GM23248 (cell line): Measurements from ENCODE around the gene INSIG2. TPM values are rescaled to one million over a fixed set of nuclear protein-coding genes. Genes with fewer than 3 reads are reported as not detected.
A peak's percentile ranks its signal among the peaks of the same experiment; 100 is the strongest.

Source experiments
- DNase-seq: peaks from one replicate; pipeline ENCODE4 v3.0.0-alpha.2; 2015
- H2AFZ ChIP-seq: fragments of 200-600 bp; sonication (generic); 2 replicates; pipeline ENCODE4 v1.6.1; 2016; ENCODE audit warnings: antibody characterized with exemption
- H3F3A ChIP-seq: fragments of 200-600 bp; sonication (generic); 2 replicates; pipeline ENCODE4 v1.6.1; 2016; ENCODE audit warnings: mild to moderate bottlenecking, antibody characterized with exemption, mixed run types; ENCODE audit not compliant: insufficient read depth
- H3K27ac ChIP-seq: fragments of 200-600 bp; sonication (generic); 2 replicates; pipeline ENCODE4 v1.5.1; 2016; ENCODE audit warnings: mild to moderate bottlenecking
- H3K27me3 ChIP-seq: fragments of 200-600 bp; sonication (generic); replicated peaks from 2 replicates; pipeline ENCODE4 v1.6.1; 2016; ENCODE audit warnings: mild to moderate bottlenecking; ENCODE audit not compliant: insufficient read depth
- H3K36me3 ChIP-seq: fragments of 200-600 bp; sonication (generic); 2 replicates; pipeline ENCODE4 v1.6.1; 2016; ENCODE audit warnings: low read depth, mild to moderate bottlenecking
- H3K4me1 ChIP-seq: fragments of 200-600 bp; sonication (generic); 2 replicates; pipeline ENCODE4 v1.6.1; 2016; ENCODE audit warnings: mild to moderate bottlenecking; ENCODE audit not compliant: insufficient read depth
- H3K4me2 ChIP-seq: fragments of 200-600 bp; sonication (generic); one replicate; pipeline ENCODE4 v1.6.1; 2016; ENCODE audit warnings: mild to moderate bottlenecking; ENCODE audit not compliant: unreplicated experiment
- H3K4me3 ChIP-seq: fragments of 200-600 bp; sonication (generic); 2 replicates; pipeline ENCODE4 v1.5.1; 2016; ENCODE audit warnings: mild to moderate bottlenecking
- H3K79me2 ChIP-seq: fragments of 200-600 bp; sonication (generic); 2 replicates; pipeline ENCODE4 v1.6.1; 2016; ENCODE audit warnings: mild to moderate bottlenecking; ENCODE audit not compliant: insufficient read depth
- H3K9ac ChIP-seq: fragments of 200-600 bp; sonication (generic); 2 replicates; pipeline ENCODE4 v1.6.1; 2016; ENCODE audit warnings: mild to moderate bottlenecking
- H3K9me2 ChIP-seq: fragments of 200-600 bp; sonication (generic); 2 replicates; pipeline ENCODE4 v1.6.1; 2016; ENCODE audit warnings: mixed run types, mild to moderate bottlenecking, moderate library complexity; ENCODE audit not compliant: insufficient read depth
- H3K9me3 ChIP-seq: fragments of 200-600 bp; sonication (generic); one replicate; pipeline ENCODE4 v1.6.1; 2017; ENCODE audit warnings: low read depth
- H4K20me1 ChIP-seq: fragments of 200-600 bp; sonication (generic); 2 replicates; pipeline ENCODE4 v1.6.0; 2016; ENCODE audit not compliant: insufficient read depth
- EZH2 ChIP-seq: fragments of 200-600 bp; sonication (generic); IDR thresholded peaks from 2 replicates; pipeline ENCODE4 v1.6.1; 2018; ENCODE audit warnings: antibody characterized with exemption, mild to moderate bottlenecking; ENCODE audit not compliant: insufficient read depth, poor library complexity, severe bottlenecking
- EZH2phosphoT487 ChIP-seq: fragments of 200-600 bp; sonication (generic); IDR thresholded peaks from 2 replicates; pipeline ENCODE4 v1.6.1; 2018; ENCODE audit warnings: antibody characterized with exemption, moderate library complexity, mild to moderate bottlenecking, low read depth; ENCODE audit not compliant: insufficient read depth
- WGBS, 2 experiments: methylation state at CpG; one replicate each; pipeline ENCODE4 v1.1.6; 2015 to 2017; ENCODE audit warnings: low lambda C conversion rate in 2 of 2, low coverage in 1 of 2; ENCODE audit errors: missing lambda C conversion rate in 2 of 2; 5-methylcytosine and 5-hydroxymethylcytosine counted together
- in situ Hi-C: fragments of 300-500 bp; cut with MboI; formaldehyde crosslinking; loops from 2 replicates; pipeline ENCODE4 v1.15.0; 2020
- polyA plus RNA-seq: library from polyadenylated mRNA; unstranded; fragments of >200 nt; fragmentation: Nextera tagmentation; extraction: Ambion mirVana; gene quantifications from 2 replicates; pipeline ENCODE4 v1.2.1, GENCODE V29; 2016
- total RNA-seq: library from RNA; depleted of rRNA; stranded (reverse); fragments of >200 nt; shearing (Covaris generic); gene quantifications from 2 replicates; pipeline ENCODE4 v1.2.3, GENCODE V29; 2014

INSIG2 gene
- total and polyA plus RNA-seq, 2 experiments from 2014 or later = 13.0 to 36.1 TPM

DNA sequence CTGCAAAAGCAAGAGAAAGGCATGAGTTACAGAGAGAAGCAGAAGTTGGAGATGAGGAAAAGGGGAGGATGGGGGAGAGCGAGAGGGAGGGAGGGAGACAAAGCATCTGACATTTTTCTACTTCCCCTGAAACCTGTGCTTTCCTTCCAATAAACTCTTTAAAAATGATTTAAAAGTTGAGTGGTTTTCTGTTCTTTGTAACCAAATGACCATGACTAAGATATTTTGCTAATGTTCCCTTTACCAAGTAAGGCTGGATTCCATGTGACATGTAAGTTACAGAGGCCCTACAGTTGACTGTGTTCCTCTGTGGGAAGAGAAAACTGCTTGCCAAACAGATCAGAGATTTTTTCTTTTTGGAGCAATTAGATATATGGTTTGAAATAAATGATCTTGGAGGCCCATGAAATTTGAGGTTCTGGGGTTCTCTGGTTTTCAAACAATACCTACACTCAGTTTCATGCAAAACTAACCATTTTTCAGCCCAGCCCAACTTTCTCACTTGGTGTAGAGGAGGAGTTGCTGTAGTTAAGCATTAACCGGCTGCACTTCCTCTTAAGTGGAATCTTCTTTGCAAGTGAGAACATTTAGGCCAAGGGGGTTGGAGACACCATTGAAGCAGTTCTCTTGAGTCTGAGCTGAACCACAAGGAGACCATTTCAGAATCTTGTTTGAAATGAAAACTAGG is 34.5 kb downstream of the INSIG2 start:
- in situ Hi-C loops = no loop called here
- Histone ChIP-seq H3K36me3 (no peaks in the 10 kb centered on the region), H3F3A (peaks cover 50% of the 10 kb centered on the region), H3K27me3 (no peaks in the 10 kb centered on the region), H3K4me2 (peak overlapping the region; percentile 60), H3K9me3 (no peaks in the 10 kb centered on the region), H2AFZ (no peak overlapping the region), H3K9me2 (no peaks in the 10 kb centered on the region), H3K27ac (peak overlapping the region; percentile 91), H3K4me3 (no peak overlapping the region), H3K79me2 (no peaks in the 10 kb centered on the region), H3K4me1 (peaks cover 54% of the 10 kb centered on the region), H4K20me1 (no peaks in the 10 kb centered on the region), H3K9ac (peak overlapping the region; percentile 31; the same call in 1 of the 2 replicates)
- peak; percentile 68 for DNase-seq
- no peak for TF ChIP-seq EZH2
- no peak for TF ChIP-seq EZH2phosphoT487
- 31 to 46% methylated on average over 2 of the region's 2 CpGs for WGBS, 2 experiments

DNA sequence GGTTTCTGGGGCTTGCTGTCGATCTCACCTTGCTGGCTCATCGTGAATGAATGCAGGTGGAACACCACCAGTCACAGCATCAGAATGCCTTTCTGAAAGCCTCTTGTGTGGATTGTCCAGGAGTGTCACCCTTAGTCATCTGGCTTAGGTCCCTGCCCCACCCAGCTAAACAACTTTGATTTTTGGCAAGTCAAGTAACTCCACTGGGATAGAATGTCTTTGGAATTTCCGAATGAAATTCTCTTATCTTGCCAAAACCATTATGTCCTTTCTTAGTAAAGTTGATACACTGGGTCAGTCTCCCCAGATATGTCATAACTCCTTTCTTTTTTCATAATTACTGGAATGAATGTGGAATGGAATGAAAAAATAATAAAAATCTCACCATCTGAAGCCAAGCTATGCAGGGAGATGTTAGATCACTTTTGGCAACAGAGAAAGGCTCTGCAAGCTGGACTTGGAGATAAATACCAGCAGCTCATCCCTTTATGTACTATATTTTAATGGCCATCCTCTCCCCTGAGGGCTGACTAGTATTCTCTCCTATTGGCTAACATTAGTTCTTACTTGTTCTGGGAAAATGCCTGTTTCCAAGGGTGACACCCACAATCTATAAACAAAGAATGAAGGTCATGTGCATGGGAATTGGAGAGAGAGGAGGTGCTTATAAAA is 35.4 kb downstream of the INSIG2 start:
- H2AFZ ChIP-seq = no peak overlapping the region
- peaks cover 50% of the 10 kb centered on the region for H3F3A ChIP-seq
- no peaks in the 10 kb centered on the region for H3K9me2 ChIP-seq
- no peaks in the 10 kb centered on the region for H3K27me3 ChIP-seq
- peak overlapping the region; percentile 91 for H3K27ac ChIP-seq
- H3K4me1 ChIP-seq = peaks cover 54% of the 10 kb centered on the region
- H3K79me2 ChIP-seq = no peaks in the 10 kb centered on the region
- H3K9me3 ChIP-seq = no peaks in the 10 kb centered on the region
- no peaks in the 10 kb centered on the region for H4K20me1 ChIP-seq
- 3 to 9% methylated on average over 3 of the region's 3 CpGs for WGBS, 2 experiments
- H3K36me3 ChIP-seq = no peaks in the 10 kb centered on the region
- no peak overlapping the region for H3K4me3 ChIP-seq
- H3K4me2 ChIP-seq = peak overlapping the region; percentile 73
- in situ Hi-C loops = no loop called here
- TF ChIP-seq EZH2 (no peak), EZH2phosphoT487 (0 out of 2 replicates have a peak, but pooled peaks have one; percentile 51)
- peak overlapping the region; percentile 71 for H3K9ac ChIP-seq
- DNase-seq = peak; percentile 96

DNA sequence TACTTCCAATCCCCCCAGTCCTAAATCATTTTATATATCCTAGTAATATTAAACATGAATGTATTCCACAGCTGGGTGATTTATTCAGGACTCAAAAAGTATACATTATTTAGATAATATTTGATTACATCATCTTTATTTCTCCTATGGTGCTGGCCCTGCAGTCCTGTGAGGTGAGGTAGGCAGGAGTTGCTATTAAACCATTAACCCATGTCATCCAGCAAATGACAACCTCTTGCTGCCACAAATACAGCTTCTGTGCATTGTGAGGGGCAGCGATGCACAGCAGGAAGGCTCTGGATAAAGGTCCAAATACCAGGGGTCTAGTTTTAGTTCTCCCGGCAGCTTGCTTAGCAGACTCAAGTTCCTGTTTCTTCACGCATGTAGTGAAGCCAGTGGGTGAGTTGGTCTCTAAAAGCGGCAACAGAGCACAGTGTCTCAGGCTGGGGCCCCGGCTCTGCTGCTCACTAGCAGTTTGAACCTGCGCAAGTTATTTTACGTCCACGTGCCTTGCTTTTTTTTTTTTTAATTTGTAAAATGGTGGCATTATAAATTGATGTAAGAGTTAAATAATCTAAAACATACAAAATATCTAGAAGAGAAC is 36.1 kb downstream of the INSIG2 start:
- in situ Hi-C loops = no loop called here
- peak overlapping the region; percentile 73 for H3K4me2 ChIP-seq
- no peaks in the 10 kb centered on the region for H3K27me3 ChIP-seq
- H3K4me3 ChIP-seq = peak overlapping the region; percentile 39; the same call in 1 of the 2 replicates
- H3K36me3 ChIP-seq = no peaks in the 10 kb centered on the region
- no peak for DNase-seq
- no peaks in the 10 kb centered on the region for H3K9me3 ChIP-seq
- TF ChIP-seq EZH2phosphoT487 (no peak), EZH2 (no peak)
- H3K9me2 ChIP-seq = no peaks in the 10 kb centered on the region
- H3K79me2 ChIP-seq = no peaks in the 10 kb centered on the region
- H3K9ac ChIP-seq = peak overlapping the region; percentile 71
- no peaks in the 10 kb centered on the region for H4K20me1 ChIP-seq
- peak overlapping the region; percentile 91 for H3K27ac ChIP-seq
- peaks cover 49% of the 10 kb centered on the region for H3K4me1 ChIP-seq
- WGBS, 2 experiments = 83 to 86% methylated on average over 8 of the region's 8 CpGs
- H3F3A ChIP-seq = peaks cover 46% of the 10 kb centered on the region
- peak overlapping the region; percentile 37; the same call in 1 of the 2 replicates for H2AFZ ChIP-seq

DNA sequence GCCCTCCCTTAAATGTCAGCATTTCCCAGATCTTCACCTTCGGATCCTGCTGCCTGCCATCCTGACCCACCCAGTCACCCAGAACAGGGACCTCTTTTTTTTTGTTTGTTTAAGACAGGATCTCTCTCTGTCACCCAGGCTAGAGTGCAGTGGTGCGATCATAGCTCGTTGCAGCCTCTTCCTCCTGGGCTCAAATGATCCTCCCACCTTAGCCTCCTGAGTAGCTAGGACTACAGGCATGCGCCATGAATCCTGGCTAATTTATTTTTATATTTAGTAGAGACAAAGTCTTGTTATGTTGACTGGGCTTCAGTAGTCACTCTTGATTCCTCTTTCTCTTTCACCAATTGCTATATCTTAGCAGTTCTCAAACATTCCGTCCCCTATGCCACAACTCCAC is 39.0 kb downstream of the INSIG2 start:
- Histone ChIP-seq H4K20me1 (no peaks in the 10 kb centered on the region), H3K9me3 (no peaks in the 10 kb centered on the region), H3K4me3 (no peak overlapping the region), H3K9me2 (no peaks in the 10 kb centered on the region), H3K4me1 (peaks cover 25% of the 10 kb centered on the region), H2AFZ (no peak overlapping the region), H3K27ac (no peak overlapping the region), H3K79me2 (no peaks in the 10 kb centered on the region), H3K4me2 (no peak overlapping the region), H3F3A (peaks cover 27% of the 10 kb centered on the region), H3K27me3 (no peaks in the 10 kb centered on the region), H3K36me3 (no peaks in the 10 kb centered on the region), H3K9ac (no peak overlapping the region)
- DNase-seq = no peak
- no peak for TF ChIP-seq EZH2
- no peak for TF ChIP-seq EZH2phosphoT487
- in situ Hi-C loops = no loop called here
- 92 to 93% methylated on average over 5 of the region's 5 CpGs for WGBS, 2 experiments
